Fibroblast of villous mesenchyme (primary cell): ENCODE data around the gene ING5. TPM values are rescaled to one million over a fixed set of nuclear protein-coding genes. Genes with fewer than 3 reads are reported as not detected.
"Not testable (repeated sequence)": the region's sequence is repeated elsewhere in the genome, so short reads cannot be mapped to it uniquely, and the experiment has no call there.

Experiments
- DNase-seq: peaks from one replicate; pipeline ENCODE4 v3.0.0-alpha.2; 2010; ENCODE audit warnings: low read depth
- H3K4me3 ChIP-seq: 2 replicates; pipeline ENCODE4 v1.5.1; 2011; ENCODE audit warnings: low read depth, mild to moderate bottlenecking, low read length
- CTCF ChIP-seq: IDR thresholded peaks from 2 replicates; pipeline ENCODE4 v1.5.1; 2012; ENCODE audit warnings: low read depth, mild to moderate bottlenecking, low read length; ENCODE audit not compliant: insufficient read depth
- total RNA-seq: library from RNA; depleted of rRNA; stranded (reverse); fragments of >200 nt; gene quantifications from 2 replicates; pipeline ENCODE4 v1.2.3, GENCODE V29; 2012

Gene ING5
- total RNA-seq, 1 donor, result 21.2 TPM

GRCh38 chr2:241738040-241738686, 36.3 kb downstream of the ING5 start:
- H3K4me3 ChIP-seq, result no peak overlapping the region
- no peak for DNase-seq
- TF ChIP-seq CTCF, result no peak

- no peak for TF ChIP-seq CTCF
- no peak for DNase-seq
- no peak overlapping the region for H3K4me3 ChIP-seq
These were observed 37.3 kb downstream of the ING5 start for GRCh38 chr2:241739177-241739576.

GRCh38 chr2:241739651-241740050, 37.8 kb downstream of the ING5 start:
- DNase-seq, result peak; percentile 25
- H3K4me3 ChIP-seq, result no peak overlapping the region
- TF ChIP-seq CTCF, result no peak

GRCh38 chr2:241741016-241741415, 39.2 kb downstream of the ING5 start:
- DNase-seq, result no peak
- TF ChIP-seq CTCF, result no peak
- H3K4me3 ChIP-seq, result no peak overlapping the region

- DNase-seq, result no peak
- no peak for TF ChIP-seq CTCF
- no peak overlapping the region for H3K4me3 ChIP-seq
These were observed 40.6 kb downstream of the ING5 start for GRCh38 chr2:241742320-241742939.

- DNase-seq, H3K4me3 ChIP-seq: not testable (repeated sequence)
These were observed 41.2 kb downstream of the ING5 start for GRCh38 chr2:241743008-241743407.

GRCh38 chr2:241743620-241744019, 41.8 kb downstream of the ING5 start:
- no peak for TF ChIP-seq CTCF
- no peak overlapping the region for H3K4me3 ChIP-seq
- no peak for DNase-seq
